IPS-18a (cell line): ENCODE results near the gene CES2.

Source experiments
- H3K27ac ChIP-seq: one replicate; pipeline ENCODE4 v1.5.1; 2013; ENCODE audit warnings: low read length
- H3K27me3 ChIP-seq: one replicate; pipeline ENCODE4 v1.6.1; 2013; ENCODE audit warnings: mild to moderate bottlenecking, low read length; ENCODE audit not compliant: control insufficient read depth, insufficient read depth
- H3K36me3 ChIP-seq: one replicate; pipeline ENCODE4 v1.6.1; 2013; ENCODE audit warnings: low read depth, low read length; ENCODE audit not compliant: control insufficient read depth
- H3K4me1 ChIP-seq: one replicate; pipeline ENCODE4 v1.6.1; 2013; ENCODE audit warnings: low read depth, low read length; ENCODE audit not compliant: control insufficient read depth
- H3K4me3 ChIP-seq: one replicate; pipeline ENCODE4 v1.5.1; 2013; ENCODE audit warnings: low read length
- H3K9ac ChIP-seq: one replicate; pipeline ENCODE4 v1.6.1; 2013; ENCODE audit warnings: mild to moderate bottlenecking, low read length, moderate library complexity
- H3K9me3 ChIP-seq: one replicate; pipeline ENCODE4 v1.6.1; 2013; ENCODE audit warnings: low read depth, low read length; ENCODE audit not compliant: control insufficient read depth

CES2 gene

GRCh38 chr16:66904428-66904845 lies 30.9 kb upstream of the CES2 start:
- Histone ChIP-seq H3K9ac (no peak overlapping the region), H3K4me1 (no peaks in the 10 kb centered on the region), H3K27ac (no peak overlapping the region), H3K36me3 (no peaks in the 10 kb centered on the region), H3K4me3 (no peak overlapping the region), H3K27me3 (no peaks in the 10 kb centered on the region), H3K9me3 (no peaks in the 10 kb centered on the region)

GRCh38 chr16:66904846-66905632 lies 30.3 kb upstream of the CES2 start:
- no peak overlapping the region for H3K4me3 ChIP-seq
- no peaks in the 10 kb centered on the region for H3K27me3 ChIP-seq
- H3K9ac ChIP-seq, result no peak overlapping the region
- no peak overlapping the region for H3K27ac ChIP-seq
- H3K36me3 ChIP-seq, result no peaks in the 10 kb centered on the region
- no peaks in the 10 kb centered on the region for H3K9me3 ChIP-seq
- no peaks in the 10 kb centered on the region for H3K4me1 ChIP-seq

GRCh38 chr16:66905633-66906539 lies 29.4 kb upstream of the CES2 start:
- H3K27ac ChIP-seq, result no peak overlapping the region
- H3K27me3 ChIP-seq, result no peaks in the 10 kb centered on the region
- H3K4me1 ChIP-seq, result no peaks in the 10 kb centered on the region
- no peaks in the 10 kb centered on the region for H3K9me3 ChIP-seq
- no peak overlapping the region for H3K9ac ChIP-seq
- H3K36me3 ChIP-seq, result no peaks in the 10 kb centered on the region
- H3K4me3 ChIP-seq, result no peak overlapping the region

GRCh38 chr16:66906916-66907836 lies 28.1 kb upstream of the CES2 start:
- Histone ChIP-seq H3K27me3 (no peaks in the 10 kb centered on the region), H3K4me1 (no peaks in the 10 kb centered on the region), H3K9ac (no peak overlapping the region), H3K27ac (no peak overlapping the region), H3K4me3 (no peak overlapping the region), H3K36me3 (no peaks in the 10 kb centered on the region), H3K9me3 (no peaks in the 10 kb centered on the region)

GRCh38 chr16:66908116-66908515 lies 27.2 kb upstream of the CES2 start:
- Histone ChIP-seq H3K4me1 (no peaks in the 10 kb centered on the region), H3K36me3 (no peaks in the 10 kb centered on the region), H3K4me3 (no peak overlapping the region), H3K27ac (no peak overlapping the region), H3K27me3 (no peaks in the 10 kb centered on the region), H3K9me3 (no peaks in the 10 kb centered on the region), H3K9ac (no peak overlapping the region)

- Histone ChIP-seq H3K4me3 (no peak overlapping the region), H3K4me1 (no peaks in the 10 kb centered on the region), H3K27ac (no peak overlapping the region), H3K9ac (no peak overlapping the region), H3K9me3 (no peaks in the 10 kb centered on the region), H3K27me3 (no peaks in the 10 kb centered on the region), H3K36me3 (no peaks in the 10 kb centered on the region)
Measured at GRCh38 chr16:66908762-66909559, 26.4 kb upstream of the CES2 start.

- H3K36me3 ChIP-seq, result no peaks in the 10 kb centered on the region
- H3K9ac ChIP-seq, result no peak overlapping the region
- no peaks in the 10 kb centered on the region for H3K9me3 ChIP-seq
- H3K27me3 ChIP-seq, result no peaks in the 10 kb centered on the region
- H3K27ac ChIP-seq, result no peak overlapping the region
- H3K4me3 ChIP-seq, result no peak overlapping the region
- no peaks in the 10 kb centered on the region for H3K4me1 ChIP-seq
Measured at GRCh38 chr16:66910175-66910940, 25.0 kb upstream of the CES2 start.

GRCh38 chr16:66911112-66911511 lies 24.2 kb upstream of the CES2 start:
- H3K9ac ChIP-seq, result no peak overlapping the region
- no peaks in the 10 kb centered on the region for H3K9me3 ChIP-seq
- H3K27ac ChIP-seq, result no peak overlapping the region
- no peaks in the 10 kb centered on the region for H3K4me1 ChIP-seq
- H3K36me3 ChIP-seq, result no peaks in the 10 kb centered on the region
- H3K4me3 ChIP-seq, result no peak overlapping the region
- H3K27me3 ChIP-seq, result no peaks in the 10 kb centered on the region

- Histone ChIP-seq H3K4me1 (no peaks in the 10 kb centered on the region), H3K36me3 (no peaks in the 10 kb centered on the region), H3K9ac (no peak overlapping the region), H3K27me3 (no peaks in the 10 kb centered on the region), H3K27ac (no peak overlapping the region), H3K4me3 (no peak overlapping the region), H3K9me3 (no peaks in the 10 kb centered on the region)
Measured at GRCh38 chr16:66911801-66912200, 23.5 kb upstream of the CES2 start.

GRCh38 chr16:66913081-66913480 lies 22.2 kb upstream of the CES2 start:
- Histone ChIP-seq H3K27ac (no peak overlapping the region), H3K27me3 (no peaks in the 10 kb centered on the region), H3K36me3 (no peaks in the 10 kb centered on the region), H3K9me3 (no peaks in the 10 kb centered on the region), H3K4me3 (no peak overlapping the region), H3K4me1 (no peaks in the 10 kb centered on the region), H3K9ac (no peak overlapping the region)
